H9 (cell line): ENCODE data around the gene TSGA10IP. TPM values are rescaled to one million over a fixed set of nuclear protein-coding genes. Genes with fewer than 3 reads are reported as not detected.

ENCODE experiments used
- DNase-seq: peaks from one replicate; pipeline ENCODE4 v3.0.0-alpha.2; 2017
- H2AFZ ChIP-seq: one replicate; pipeline ENCODE4 v1.6.1; 2013; ENCODE audit warnings: mild to moderate bottlenecking, low read length, control low read depth, moderate library complexity
- H2AK5ac ChIP-seq: 2 replicates; pipeline ENCODE4 v1.6.1; 2013; ENCODE audit warnings: low read length, control low read depth, mixed read lengths; ENCODE audit not compliant: insufficient read length
- H2BK120ac ChIP-seq: one replicate; pipeline ENCODE4 v1.6.1; 2013; ENCODE audit warnings: low read depth, mild to moderate bottlenecking, low read length, control low read depth, inconsistent platforms; ENCODE audit not compliant: poor library complexity, severe bottlenecking
- H2BK12ac ChIP-seq: 2 replicates; pipeline ENCODE4 v1.6.1; 2013; ENCODE audit warnings: low read length, control low read depth, mixed read lengths, low read depth; ENCODE audit not compliant: insufficient read length
- H2BK15ac ChIP-seq: 2 replicates; pipeline ENCODE4 v1.6.1; 2013; ENCODE audit warnings: low read depth, low read length, control low read depth
- H2BK20ac ChIP-seq: one replicate; pipeline ENCODE4 v1.6.1; 2013; ENCODE audit warnings: low read depth, mild to moderate bottlenecking, low read length, control low read depth, inconsistent platforms; ENCODE audit not compliant: poor library complexity, severe bottlenecking
- H2BK5ac ChIP-seq: 2 replicates; pipeline ENCODE4 v1.6.1; 2013; ENCODE audit warnings: low read length, control low read depth, mixed read lengths; ENCODE audit not compliant: insufficient read length
- H3K14ac ChIP-seq: 2 replicates; pipeline ENCODE4 v1.6.1; 2013; ENCODE audit warnings: low read length, control low read depth; ENCODE audit not compliant: insufficient read depth
- H3K18ac ChIP-seq: 2 replicates; pipeline ENCODE4 v1.6.1; 2013; ENCODE audit warnings: low read depth, mild to moderate bottlenecking, mixed read lengths, low read length, control low read depth; ENCODE audit not compliant: insufficient read length
- H3K23ac ChIP-seq: 2 replicates; pipeline ENCODE4 v1.6.1; 2013; ENCODE audit warnings: low read length, control low read depth, mixed read lengths, low read depth; ENCODE audit not compliant: insufficient read length
- H3K23me2 ChIP-seq: 2 replicates; pipeline ENCODE4 v1.6.1; 2013; ENCODE audit warnings: low read depth, mild to moderate bottlenecking, mixed read lengths, low read length, control low read depth; ENCODE audit not compliant: insufficient read length, poor library complexity, severe bottlenecking
- H3K27ac ChIP-seq: 2 replicates; pipeline ENCODE4 v1.5.1; 2013; ENCODE audit warnings: low read length, control low read depth, mixed read lengths, low read depth; ENCODE audit not compliant: insufficient read length
- H3K27me3 ChIP-seq: 2 replicates; pipeline ENCODE4 v1.6.1; 2013; ENCODE audit warnings: low read length, control low read depth, inconsistent platforms; ENCODE audit not compliant: insufficient read depth
- H3K4ac ChIP-seq: 2 replicates; pipeline ENCODE4 v1.6.1; 2013; ENCODE audit warnings: low read depth, mild to moderate bottlenecking, control low read depth, inconsistent platforms, low read length, moderate library complexity
- H3K4me1 ChIP-seq: 2 replicates; pipeline ENCODE4 v1.6.1; 2013; ENCODE audit warnings: low read length, control low read depth, inconsistent platforms; ENCODE audit not compliant: insufficient read depth
- H3K4me2 ChIP-seq: 2 replicates; pipeline ENCODE4 v1.6.1; 2013; ENCODE audit warnings: low read length, control low read depth, mixed read lengths; ENCODE audit not compliant: insufficient read length, insufficient read depth
- H3K56ac ChIP-seq: 2 replicates; pipeline ENCODE4 v1.6.1; 2013; ENCODE audit warnings: low read depth, mild to moderate bottlenecking, mixed read lengths, low read length, control low read depth; ENCODE audit not compliant: insufficient read length
- H3K79me1 ChIP-seq: 2 replicates; pipeline ENCODE4 v1.6.1; 2013; ENCODE audit warnings: low read depth, mild to moderate bottlenecking, moderate library complexity, low read length, control low read depth, inconsistent platforms; ENCODE audit not compliant: insufficient read depth, poor library complexity, severe bottlenecking
- H3K79me2 ChIP-seq: 2 replicates; pipeline ENCODE4 v1.6.1; 2013; ENCODE audit warnings: low read length, control low read depth, inconsistent platforms; ENCODE audit not compliant: insufficient read depth
- H3K9ac ChIP-seq: 2 replicates; pipeline ENCODE4 v1.6.1; 2013; ENCODE audit warnings: low read length, control low read depth, mixed read lengths; ENCODE audit not compliant: insufficient read length; ENCODE audit errors: extremely low read depth
- H3K9me3 ChIP-seq: one replicate; pipeline ENCODE4 v1.6.1; 2013; ENCODE audit warnings: low read depth, low read length, inconsistent platforms; ENCODE audit not compliant: control insufficient read depth
- H3T11ph ChIP-seq: one replicate; pipeline ENCODE4 v1.6.1; 2013; ENCODE audit warnings: mild to moderate bottlenecking, low read length, control low read depth, inconsistent platforms
- H4K20me1 ChIP-seq: one replicate; pipeline ENCODE4 v1.6.1; 2013; ENCODE audit not compliant: control insufficient read depth, insufficient read length, insufficient read depth
- H4K5ac ChIP-seq: 2 replicates; pipeline ENCODE4 v1.6.1; 2013; ENCODE audit warnings: low read depth, mild to moderate bottlenecking, mixed read lengths, low read length, control low read depth; ENCODE audit not compliant: insufficient read length
- H4K8ac ChIP-seq: replicated peaks from 2 replicates; pipeline ENCODE4 v1.6.1; 2013; ENCODE audit warnings: low read length, control low read depth, mixed read lengths, low read depth; ENCODE audit not compliant: insufficient read length
- H4K91ac ChIP-seq: 2 replicates; pipeline ENCODE4 v1.6.1; 2013; ENCODE audit warnings: low read depth, mild to moderate bottlenecking, moderate library complexity, mixed read lengths, low read length, control low read depth; ENCODE audit not compliant: insufficient read length
- H3K27ac Mint-ChIP-seq, 3 experiments: 2 replicates in 2 of 3; 3 replicates in 1 of 3; pipeline ENCODE4 v1.8.0; 2020 to 2021; ENCODE audit warnings: mixed read lengths in 3 of 3, mild to moderate bottlenecking in 1 of 3, moderate library complexity in 1 of 3
- H3K27me3 Mint-ChIP-seq: 2 replicates; pipeline ENCODE4 v1.8.0; 2021; ENCODE audit warnings: low read depth, mild to moderate bottlenecking, moderate library complexity, mixed read lengths
- H3K36me3 Mint-ChIP-seq, 3 experiments: 2 replicates in 2 of 3; 3 replicates in 1 of 3; pipeline ENCODE4 v1.8.0; 2020 to 2021; ENCODE audit warnings: low read depth in 3 of 3, mixed read lengths in 3 of 3; ENCODE audit not compliant: insufficient read depth in 1 of 3
- H3K4me1 Mint-ChIP-seq, 2 experiments: 2 replicates each; pipeline ENCODE4 v1.8.0; 2020; ENCODE audit warnings: mixed read lengths in 2 of 2
- H3K4me3 Mint-ChIP-seq, 2 experiments: 2 replicates in 1 of 2; 3 replicates in 1 of 2; pipeline ENCODE4 v1.8.0; 2020 to 2021; ENCODE audit warnings: mild to moderate bottlenecking in 2 of 2, mixed read lengths in 2 of 2, moderate library complexity in 1 of 2
- H3K9me3 Mint-ChIP-seq, 2 experiments: 2 replicates in 1 of 2; 3 replicates in 1 of 2; pipeline ENCODE4 v1.8.0; 2020; ENCODE audit warnings: mild to moderate bottlenecking in 2 of 2, mixed read lengths in 2 of 2, moderate library complexity in 1 of 2
- WGBS: extraction: QIAGEN DNeasy Blood & Tissue Kit; methylation state at CpG from one replicate; pipeline ENCODE4 v1.1.7; 2013; ENCODE audit warnings: missing lambda C conversion rate, low lambda C conversion rate, mixed read lengths; ENCODE audit not compliant: insufficient read length; ENCODE audit errors: extremely low coverage; 5-methylcytosine and 5-hydroxymethylcytosine counted together
- total RNA-seq: library from RNA; stranded (reverse); gene quantifications from 2 replicates; pipeline ENCODE4 v1.2.1, GENCODE V29; 2021
- TF ChIP-seq, protein P1 (sequence below): fragments of 200-600 bp; sonication (generic); conservative IDR thresholded peaks from 3 replicates; pipeline ENCODE4 v1.8.0; 2021; ENCODE audit warnings: antibody characterized with exemption, mild to moderate bottlenecking

The TSGA10IP gene
- total RNA-seq, 1 experiment from 2014 or later = 2.2 TPM

DNA sequence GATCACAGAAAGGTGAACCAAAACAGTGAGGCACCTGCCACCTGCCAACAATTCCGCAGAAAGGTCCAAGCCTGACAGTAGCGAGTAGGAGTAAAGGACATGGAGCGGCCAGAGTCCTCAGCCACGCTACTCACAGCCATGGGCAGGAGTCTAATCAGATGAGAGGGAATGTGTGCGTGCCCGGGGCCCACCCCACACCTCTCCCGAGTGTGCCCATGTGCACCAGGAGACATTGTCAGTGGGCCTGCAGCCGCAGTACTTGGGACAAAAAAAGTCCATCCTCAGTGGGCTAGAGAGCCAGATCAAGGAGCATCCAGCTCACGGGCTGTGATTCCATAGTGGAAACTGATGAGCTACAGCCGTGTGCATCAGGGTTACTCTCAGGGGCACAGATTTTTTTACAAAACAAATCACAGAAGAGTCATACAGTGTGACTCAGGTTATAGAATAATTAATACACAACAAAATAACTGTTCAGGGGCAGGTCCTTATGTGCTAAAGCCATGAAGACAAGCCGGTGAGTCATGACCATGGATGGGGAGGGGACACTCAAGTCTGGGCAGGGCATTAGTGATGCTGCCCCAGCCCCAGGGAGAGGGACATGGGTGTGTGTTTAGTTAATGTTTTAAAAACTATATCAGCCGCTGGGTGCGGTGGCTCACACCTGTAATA, 28.3 kb downstream of the TSGA10IP start:
- Histone ChIP-seq H2BK20ac (no peak overlapping the region), H3K27ac (no peak overlapping the region), H3K9ac (no peak overlapping the region), H2AK5ac (no peak overlapping the region), H4K5ac (no peak overlapping the region), H2BK15ac (no peak overlapping the region), H3K27me3 (no peaks in the 10 kb centered on the region), H3K4ac (no peak overlapping the region), H4K91ac (no peak overlapping the region), H3K14ac (no peak overlapping the region), H4K20me1 (no peaks in the 10 kb centered on the region), H3K56ac (no peak overlapping the region), H2BK12ac (no peak overlapping the region), H3K79me1 (no peaks in the 10 kb centered on the region), H2BK5ac (no peak overlapping the region), H2AFZ (no peak overlapping the region), H3K9me3 (no peaks in the 10 kb centered on the region), H3K4me2 (no peak overlapping the region), H3K4me1 (no peaks in the 10 kb centered on the region), H3K18ac (no peak overlapping the region), H3K79me2 (no peaks in the 10 kb centered on the region), H3K23ac (no peak overlapping the region), H3K23me2 (no peaks in the 10 kb centered on the region), H2BK120ac (no peak overlapping the region), H3T11ph (no peak overlapping the region), H4K8ac (no peak overlapping the region)
- H3K27ac Mint-ChIP-seq = no peak overlapping the region
- no peaks in the 10 kb centered on the region for H3K27me3 Mint-ChIP-seq
- peaks cover 5 to 6% of the 10 kb centered on the region in 2 experiments for H3K4me1 Mint-ChIP-seq
- no peak overlapping the region; a peak in 1 of 5 replicates for H3K4me3 Mint-ChIP-seq
- DNase-seq = no peak
- no CpG with 5 or more reads among the region's 13 CpGs for WGBS
- peaks cover 40 to 73% (median 64%) of the 10 kb centered on the region in 3 experiments for H3K36me3 Mint-ChIP-seq
- no peaks in the 10 kb centered on the region for H3K9me3 Mint-ChIP-seq
- TF ChIP-seq, protein P1, sequence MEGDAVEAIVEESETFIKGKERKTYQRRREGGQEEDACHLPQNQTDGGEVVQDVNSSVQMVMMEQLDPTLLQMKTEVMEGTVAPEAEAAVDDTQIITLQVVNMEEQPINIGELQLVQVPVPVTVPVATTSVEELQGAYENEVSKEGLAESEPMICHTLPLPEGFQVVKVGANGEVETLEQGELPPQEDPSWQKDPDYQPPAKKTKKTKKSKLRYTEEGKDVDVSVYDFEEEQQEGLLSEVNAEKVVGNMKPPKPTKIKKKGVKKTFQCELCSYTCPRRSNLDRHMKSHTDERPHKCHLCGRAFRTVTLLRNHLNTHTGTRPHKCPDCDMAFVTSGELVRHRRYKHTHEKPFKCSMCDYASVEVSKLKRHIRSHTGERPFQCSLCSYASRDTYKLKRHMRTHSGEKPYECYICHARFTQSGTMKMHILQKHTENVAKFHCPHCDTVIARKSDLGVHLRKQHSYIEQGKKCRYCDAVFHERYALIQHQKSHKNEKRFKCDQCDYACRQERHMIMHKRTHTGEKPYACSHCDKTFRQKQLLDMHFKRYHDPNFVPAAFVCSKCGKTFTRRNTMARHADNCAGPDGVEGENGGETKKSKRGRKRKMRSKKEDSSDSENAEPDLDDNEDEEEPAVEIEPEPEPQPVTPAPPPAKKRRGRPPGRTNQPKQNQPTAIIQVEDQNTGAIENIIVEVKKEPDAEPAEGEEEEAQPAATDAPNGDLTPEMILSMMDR = no peak
